Thoracic aorta (tissue), 2 donors: ENCODE results near the gene TCF4. TPM values are rescaled to one million over a fixed set of nuclear protein-coding genes. Genes with fewer than 3 reads are reported as not detected.

Experiments
- ATAC-seq: fragments of 150-250 bp; one replicate; pipeline ENCODE4 v1.8.0; 2017; ENCODE audit warnings: low read depth; ENCODE audit not compliant: insufficient number of reproducible peaks, low FRiP score
- DNase-seq: peaks from one replicate; pipeline ENCODE4 v3.0.0-alpha.2; 2020; ENCODE audit warnings: low spot score
- H3K27ac ChIP-seq, 2 donors: fragments of 200-600 bp; sonication (generic); 1 replicate in 1 of 2; 2 replicates in 1 of 2; pipeline ENCODE4 v1.5.1; 2016; ENCODE audit warnings: mild to moderate bottlenecking in 2 of 2, moderate library complexity in 2 of 2
- H3K27me3 ChIP-seq: fragments of 200-600 bp; sonication (generic); replicated peaks from 2 replicates; pipeline ENCODE4 v1.6.0; 2016; ENCODE audit warnings: mild to moderate bottlenecking; ENCODE audit not compliant: insufficient read depth
- H3K36me3 ChIP-seq: fragments of 200-600 bp; sonication (generic); one replicate; pipeline ENCODE4 v1.5.1; 2016
- H3K4me1 ChIP-seq, 2 donors: fragments of 200-600 bp; sonication (generic); 1 replicate in 1 of 2; 2 replicates in 1 of 2; pipeline versions ENCODE4 v1.5.1 to v1.6.0; 2016; ENCODE audit warnings: low read depth in 2 of 2, mild to moderate bottlenecking in 1 of 2; ENCODE audit not compliant: control insufficient read depth in 1 of 2
- H3K4me3 ChIP-seq: fragments of 200-600 bp; sonication (generic); 2 replicates; pipeline ENCODE4 v1.5.1; 2016; ENCODE audit warnings: mild to moderate bottlenecking
- H3K9me3 ChIP-seq: fragments of 200-600 bp; sonication (generic); 2 replicates; pipeline ENCODE4 v1.5.1; 2016
- CTCF ChIP-seq: fragments of 200-600 bp; sonication (generic); IDR thresholded peaks from one replicate; pipeline ENCODE4 v1.5.1; 2019; ENCODE audit warnings: antibody characterized with exemption
- total RNA-seq, 2 donors: library from RNA; depleted of rRNA; stranded (reverse); fragments of >200 nt; gene quantifications; one replicate each; pipeline versions ENCODE4 v1.1.0 to v1.2.3, GENCODE V29; 2016

The TCF4 gene
- total RNA-seq, 2 donors from 2014 or later, result 178 to 267 TPM

- no peak for TF ChIP-seq CTCF
- no peak for DNase-seq
- ATAC-seq, result no peak
- Histone ChIP-seq H3K4me1 (no peaks in the 10 kb centered on the region), H3K27ac (no peak overlapping the region), H3K4me3 (no peak overlapping the region), H3K9me3 (no peaks in the 10 kb centered on the region), H3K27me3 (no peaks in the 10 kb centered on the region), H3K36me3 (no peaks in the 10 kb centered on the region)
Measured at GRCh38 chr18:55213586-55213985, 374.4 kb downstream of the TCF4 start.

GRCh38 chr18:55206927-55207326 lies 381.1 kb downstream of the TCF4 start:
- H3K4me3 ChIP-seq, result no peak overlapping the region
- peaks cover 5% of the 10 kb centered on the region for H3K9me3 ChIP-seq
- H3K27me3 ChIP-seq, result no peaks in the 10 kb centered on the region
- H3K36me3 ChIP-seq, result no peaks in the 10 kb centered on the region
- ATAC-seq (no peak), DNase-seq (no peak)
- H3K4me1 ChIP-seq, result no peaks in the 10 kb centered on the region
- H3K27ac ChIP-seq, result no peak overlapping the region
- TF ChIP-seq CTCF, result no peak

- no peak overlapping the region for H3K27ac ChIP-seq
- no peak for TF ChIP-seq CTCF
- no peak for ATAC-seq
- H3K4me3 ChIP-seq, result no peak overlapping the region
- peaks cover 5% of the 10 kb centered on the region for H3K9me3 ChIP-seq
- H3K36me3 ChIP-seq, result no peaks in the 10 kb centered on the region
- no peaks in the 10 kb centered on the region for H3K27me3 ChIP-seq
- no peaks in the 10 kb centered on the region for H3K4me1 ChIP-seq
- DNase-seq, result no peak
Measured at GRCh38 chr18:55202232-55202917, 385.6 kb downstream of the TCF4 start.

- Histone ChIP-seq H3K4me3 (no peak overlapping the region), H3K27ac (no peak overlapping the region), H3K4me1 (no peaks in the 10 kb centered on the region), H3K27me3 (no peaks in the 10 kb centered on the region), H3K9me3 (peaks cover 5% of the 10 kb centered on the region), H3K36me3 (no peaks in the 10 kb centered on the region)
- DNase-seq (no peak), ATAC-seq (no peak)
- no peak for TF ChIP-seq CTCF
Measured at GRCh38 chr18:55199291-55199963, 388.6 kb downstream of the TCF4 start.

- no peak for ATAC-seq
- DNase-seq, result no peak
- H3K4me3 ChIP-seq, result no peak overlapping the region
- no peak overlapping the region for H3K27ac ChIP-seq
- H3K36me3 ChIP-seq, result no peaks in the 10 kb centered on the region
- no peaks in the 10 kb centered on the region for H3K27me3 ChIP-seq
- no peaks in the 10 kb centered on the region for H3K9me3 ChIP-seq
- H3K4me1 ChIP-seq, result no peaks in the 10 kb centered on the region
- no peak for TF ChIP-seq CTCF
Measured at GRCh38 chr18:55195863-55196262, 392.1 kb downstream of the TCF4 start.
